Dermis microvascular lymphatic vessel endothelial cell (primary cell): ENCODE data around the gene FANCE. TPM values are rescaled to one million over a fixed set of nuclear protein-coding genes. Genes with fewer than 3 reads are reported as not detected.
"Not testable (repeated sequence)": the region's sequence is repeated elsewhere in the genome, so short reads cannot be mapped to it uniquely, and the experiment has no call there.

Experiments used
- DNase-seq, 2 donors: peaks; one replicate each; pipeline versions ENCODE4 v3.0.0 to v3.0.0-alpha.2; 2010; ENCODE audit warnings: low read depth in 2 of 2
- total RNA-seq: library from RNA; depleted of rRNA; stranded (reverse); fragments of >200 nt; gene quantifications from 2 replicates; pipeline ENCODE4 v1.2.1, GENCODE V29; 2014

Gene FANCE
- total RNA-seq, 1 donor from 2014 or later, result 10.3 TPM

- peak in 1 of 2 donors; percentile 22 for DNase-seq
These were observed 44.9 kb downstream of the FANCE start, which contains the start of gene TEAD3 for GRCh38 chr6:35496841-35497570. Gene TEAD3 (minus strand): TSS chr6:35497079.

- peak in 1 of 2 donors; percentile 38 for DNase-seq
These were observed 45.7 kb downstream of the FANCE start for GRCh38 chr6:35497571-35498421.

- no peak for DNase-seq
These were observed 46.4 kb downstream of the FANCE start for GRCh38 chr6:35498422-35499067.

- no peak for DNase-seq
These were observed 47.2 kb downstream of the FANCE start for GRCh38 chr6:35499372-35499771.

GRCh38 chr6:35500782-35501181, 48.6 kb downstream of the FANCE start:
- no peak for DNase-seq

- no peak for DNase-seq
These were observed 49.6 kb downstream of the FANCE start for GRCh38 chr6:35501784-35502183.

- DNase-seq, result no peak
These were observed 51.4 kb downstream of the FANCE start for GRCh38 chr6:35503534-35503933.

GRCh38 chr6:35505999-35506412, 53.9 kb downstream of the FANCE start:
- DNase-seq, result no peak

- DNase-seq, result no peak
These were observed 54.4 kb downstream of the FANCE start for GRCh38 chr6:35506536-35506935.

GRCh38 chr6:35507221-35507620, 55.1 kb downstream of the FANCE start:
- no peak for DNase-seq

- no peak for DNase-seq
These were observed 55.9 kb downstream of the FANCE start for GRCh38 chr6:35508027-35508426.

- DNase-seq, result no peak
These were observed 56.4 kb downstream of the FANCE start for GRCh38 chr6:35508542-35508941.

GRCh38 chr6:35510916-35511561, 58.9 kb downstream of the FANCE start:
- DNase-seq, result no peak

- no peak for DNase-seq
These were observed 59.4 kb downstream of the FANCE start for GRCh38 chr6:35511562-35511941.

- no peak for DNase-seq
These were observed 59.9 kb downstream of the FANCE start for GRCh38 chr6:35512006-35512405.

- no peak for DNase-seq
These were observed 60.6 kb downstream of the FANCE start, which contains the start of gene TULP1 for GRCh38 chr6:35512740-35513139. Gene TULP1 (minus strand): TSS chr6:35512896. CDS start chr6:35512858, 38 bp downstream.

GRCh38 chr6:35514587-35514986, 62.4 kb downstream of the FANCE start:
- no peak for DNase-seq

- DNase-seq, result not testable (repeated sequence)
These were observed 63.8 kb downstream of the FANCE start for GRCh38 chr6:35515939-35516338.
